Astrocyte of the spinal cord (primary cell): Measurements from ENCODE around the gene EWSR1.
"Not testable (repeated sequence)": the region's sequence is repeated elsewhere in the genome, so short reads cannot be mapped to it uniquely, and the experiment has no call there.

ENCODE experiments used
- DNase-seq: peaks from one replicate; pipeline ENCODE4 v3.0.0; 2011; ENCODE audit warnings: low read depth, low spot score
- H3K4me3 ChIP-seq: 2 replicates; pipeline ENCODE4 v1.5.1; 2011; ENCODE audit warnings: low read depth, mild to moderate bottlenecking, low read length, moderate library complexity
- in situ Hi-C: cut with HindIII; loops from 2 replicates; pipeline ENCODE4 v1.10.0; 2017; ENCODE audit warnings: low sequenced_read_pairs
- TF ChIP-seq, protein P1 (sequence below): IDR thresholded peaks from 2 replicates; pipeline ENCODE4 v1.5.1; 2012; ENCODE audit warnings: low read depth, mild to moderate bottlenecking, low read length, inconsistent platforms

EWSR1 gene

DNA sequence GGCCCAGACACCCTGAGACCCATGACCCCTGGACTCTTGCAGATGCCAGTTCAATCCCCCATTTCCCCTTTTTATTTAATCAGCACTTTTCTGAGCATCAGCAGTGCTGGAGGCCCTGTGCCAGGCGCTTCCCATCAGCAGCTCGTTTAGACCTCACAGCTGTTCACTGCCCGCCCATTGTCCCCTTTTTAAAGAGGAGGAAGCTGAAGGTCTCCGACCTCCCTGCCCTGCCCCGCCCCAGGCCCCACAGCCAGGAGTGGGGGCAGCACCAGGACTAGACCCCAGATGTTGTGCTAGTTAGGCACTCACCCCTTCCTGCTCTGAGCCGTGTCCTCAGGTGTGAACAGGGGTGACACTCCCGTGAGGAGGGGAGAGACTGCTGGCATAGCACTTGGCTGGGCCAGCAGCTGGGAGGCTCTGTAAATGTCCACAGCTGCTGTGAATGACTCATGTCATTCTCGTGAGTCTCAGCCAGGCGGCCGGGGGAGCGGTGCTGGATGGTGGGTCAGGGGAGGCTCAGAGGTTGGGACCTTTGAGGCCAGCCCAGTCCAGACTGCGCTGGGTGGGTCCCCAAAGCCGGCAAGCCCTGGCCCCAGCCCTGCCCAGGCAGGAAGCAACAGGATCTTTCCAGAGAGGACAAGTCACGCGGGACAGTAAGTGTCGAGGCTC lies 42.5 kb upstream of the EWSR1 start:
- H3K4me3 ChIP-seq: no peak overlapping the region
- TF ChIP-seq, protein P1, sequence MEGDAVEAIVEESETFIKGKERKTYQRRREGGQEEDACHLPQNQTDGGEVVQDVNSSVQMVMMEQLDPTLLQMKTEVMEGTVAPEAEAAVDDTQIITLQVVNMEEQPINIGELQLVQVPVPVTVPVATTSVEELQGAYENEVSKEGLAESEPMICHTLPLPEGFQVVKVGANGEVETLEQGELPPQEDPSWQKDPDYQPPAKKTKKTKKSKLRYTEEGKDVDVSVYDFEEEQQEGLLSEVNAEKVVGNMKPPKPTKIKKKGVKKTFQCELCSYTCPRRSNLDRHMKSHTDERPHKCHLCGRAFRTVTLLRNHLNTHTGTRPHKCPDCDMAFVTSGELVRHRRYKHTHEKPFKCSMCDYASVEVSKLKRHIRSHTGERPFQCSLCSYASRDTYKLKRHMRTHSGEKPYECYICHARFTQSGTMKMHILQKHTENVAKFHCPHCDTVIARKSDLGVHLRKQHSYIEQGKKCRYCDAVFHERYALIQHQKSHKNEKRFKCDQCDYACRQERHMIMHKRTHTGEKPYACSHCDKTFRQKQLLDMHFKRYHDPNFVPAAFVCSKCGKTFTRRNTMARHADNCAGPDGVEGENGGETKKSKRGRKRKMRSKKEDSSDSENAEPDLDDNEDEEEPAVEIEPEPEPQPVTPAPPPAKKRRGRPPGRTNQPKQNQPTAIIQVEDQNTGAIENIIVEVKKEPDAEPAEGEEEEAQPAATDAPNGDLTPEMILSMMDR: no peak
- in situ Hi-C loops: no loop called here
- no peak for DNase-seq

DNA sequence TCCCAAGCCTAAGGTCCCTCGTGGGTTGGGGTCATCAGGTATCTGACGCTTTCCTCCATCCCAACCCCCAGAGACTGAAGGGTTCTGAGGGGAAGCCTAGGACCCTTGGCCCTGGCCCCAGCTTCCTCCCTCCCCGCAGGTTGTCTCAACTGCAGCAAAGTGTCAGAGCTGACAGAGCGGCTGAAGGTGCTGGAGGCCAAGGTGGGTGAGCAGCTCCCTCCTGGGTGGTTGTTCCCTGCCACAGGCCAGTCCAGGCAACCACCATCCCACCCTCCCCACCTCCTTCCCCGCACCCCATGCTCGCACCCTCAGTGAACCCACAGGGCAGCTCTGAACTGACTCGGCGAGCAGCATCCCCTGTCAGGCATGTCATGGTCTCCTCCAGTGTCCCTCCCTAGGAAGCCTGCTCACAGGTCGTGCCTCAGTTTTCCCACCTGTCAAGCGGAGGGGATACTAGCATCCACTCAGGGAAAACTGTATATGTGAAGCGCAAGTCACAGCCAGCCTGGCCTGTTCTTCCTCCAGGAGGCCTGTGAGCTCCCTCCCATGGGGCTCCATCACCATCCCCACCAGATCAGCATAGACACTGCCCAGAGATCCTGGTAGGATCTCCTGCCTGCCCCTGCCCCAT lies 41.6 kb upstream of the EWSR1 start:
- TF ChIP-seq, protein P1: no peak
- in situ Hi-C loops: no loop called here
- DNase-seq: no peak
- no peak overlapping the region for H3K4me3 ChIP-seq

DNA sequence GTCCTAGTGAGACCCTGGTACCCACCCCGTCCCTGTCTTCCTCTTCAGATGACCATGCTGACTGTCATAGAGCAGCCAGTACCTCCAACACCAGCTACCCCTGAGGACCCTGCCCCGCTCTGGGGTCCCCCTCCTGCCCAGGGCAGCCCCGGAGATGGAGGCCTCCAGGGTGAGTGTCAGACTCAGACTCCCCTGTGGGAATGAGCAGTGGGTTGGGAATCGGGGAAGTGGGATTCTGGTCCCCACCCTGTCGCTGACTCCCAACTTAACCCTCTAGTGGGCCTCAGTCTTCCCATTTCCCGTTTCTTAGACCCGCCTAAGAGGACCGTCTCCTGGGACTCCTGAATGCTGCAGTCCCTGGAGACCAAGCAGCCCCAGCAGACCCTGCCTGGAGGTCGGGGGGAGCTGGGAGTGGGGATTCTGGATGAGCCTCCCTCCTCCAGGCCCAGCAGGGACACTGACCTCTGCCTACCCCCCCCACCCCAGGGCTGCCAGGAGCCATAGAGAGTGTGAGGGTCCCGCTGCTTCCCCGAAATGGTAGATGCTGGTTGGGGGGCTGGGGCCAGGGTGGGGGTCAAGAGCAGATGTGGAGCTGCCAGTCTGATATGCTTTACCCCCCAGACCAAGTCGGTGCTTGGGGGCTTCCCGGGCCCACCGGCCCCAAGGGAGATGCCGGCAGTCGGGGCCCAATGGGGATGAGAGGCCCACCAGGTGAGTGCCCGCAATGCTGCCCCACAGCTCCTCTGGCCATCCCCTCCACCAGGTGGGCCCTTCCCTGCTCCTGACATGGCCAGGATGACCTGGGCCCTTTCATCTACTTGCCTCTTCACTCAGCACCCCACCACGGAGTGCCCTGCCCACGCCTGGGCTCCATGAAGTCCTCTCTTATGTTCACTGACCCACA lies 36.8 kb upstream of the EWSR1 start:
- DNase-seq: no peak
- H3K4me3 ChIP-seq: no peak overlapping the region
- TF ChIP-seq, protein P1: no peak
- in situ Hi-C loops: no loop called here

DNA sequence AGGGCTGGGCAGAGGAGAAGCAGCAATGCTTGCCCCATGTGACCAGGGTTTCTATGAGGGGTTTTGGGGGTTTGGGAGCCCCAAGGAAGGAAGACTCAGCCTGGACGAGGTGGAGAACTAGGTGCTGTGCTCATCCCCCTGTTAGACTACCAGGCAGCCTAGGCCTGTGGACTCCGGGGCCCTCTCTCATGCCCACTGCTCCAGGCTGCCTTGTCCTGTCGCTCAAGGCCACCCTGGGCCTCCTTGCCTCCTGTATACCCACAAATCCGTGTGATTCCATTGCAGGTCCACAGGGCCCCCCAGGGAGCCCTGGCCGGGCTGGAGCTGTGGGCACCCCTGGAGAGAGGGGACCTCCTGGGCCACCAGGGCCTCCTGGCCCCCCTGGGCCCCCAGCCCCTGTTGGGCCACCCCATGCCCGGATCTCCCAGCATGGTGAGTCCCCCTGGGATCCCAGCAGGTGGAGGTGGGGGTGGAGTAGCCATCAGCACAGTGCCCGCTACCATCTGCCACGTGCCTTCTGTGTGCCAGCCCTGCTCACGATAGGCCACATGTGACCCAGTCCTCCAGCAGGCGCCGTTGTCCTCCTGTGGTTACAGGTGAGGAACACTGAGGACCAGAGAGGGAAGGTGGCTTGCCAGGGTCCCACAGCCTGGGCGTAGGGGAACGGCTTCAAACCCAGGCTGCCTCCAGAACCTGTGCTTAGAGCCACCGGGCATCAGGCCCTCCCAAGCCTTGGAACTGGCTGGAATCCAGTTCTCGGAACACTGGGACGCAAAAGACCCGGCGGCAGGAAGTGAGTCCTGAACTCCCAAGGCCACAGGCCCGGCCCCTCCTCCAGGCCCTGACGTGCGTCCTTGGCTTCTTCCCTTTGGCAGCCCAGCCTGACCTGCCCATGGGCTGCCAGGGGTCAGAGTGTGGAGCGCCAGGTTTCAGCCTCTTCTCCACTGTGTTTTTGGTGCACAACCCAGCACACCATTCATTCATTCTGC lies 35.8 kb upstream of the EWSR1 start:
- in situ Hi-C loops: no loop called here
- TF ChIP-seq, protein P1: no peak
- DNase-seq: no peak
- no peak overlapping the region for H3K4me3 ChIP-seq

DNA sequence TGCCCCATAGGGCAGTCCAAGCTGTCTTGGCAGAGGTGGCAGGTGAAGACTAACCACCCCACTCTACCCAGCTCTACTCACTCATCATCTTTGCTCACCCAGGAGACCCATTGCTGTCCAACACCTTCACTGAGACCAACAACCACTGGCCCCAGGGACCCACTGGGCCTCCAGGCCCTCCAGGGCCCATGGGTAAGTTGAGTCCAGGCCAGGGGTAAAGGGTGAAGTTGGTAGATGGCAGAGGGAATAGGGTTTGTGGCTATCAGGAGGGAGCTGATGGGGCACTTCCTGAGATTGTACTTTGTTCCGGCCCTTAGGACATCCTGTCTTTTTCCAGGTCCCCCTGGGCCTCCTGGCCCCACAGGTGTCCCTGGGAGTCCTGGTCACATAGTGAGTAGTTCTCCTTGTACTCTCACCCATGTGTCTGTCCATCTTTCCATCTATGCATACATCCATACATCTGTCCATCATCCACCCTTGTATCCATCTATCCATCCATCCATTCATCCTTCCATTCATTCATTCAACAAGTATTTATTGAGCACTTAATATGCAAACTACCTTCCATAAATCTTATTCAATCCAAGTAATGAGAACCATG lies 34.7 kb upstream of the EWSR1 start:
- TF ChIP-seq, protein P1: no peak
- no peak for DNase-seq
- no peak overlapping the region for H3K4me3 ChIP-seq
- in situ Hi-C loops: no loop called here

DNA sequence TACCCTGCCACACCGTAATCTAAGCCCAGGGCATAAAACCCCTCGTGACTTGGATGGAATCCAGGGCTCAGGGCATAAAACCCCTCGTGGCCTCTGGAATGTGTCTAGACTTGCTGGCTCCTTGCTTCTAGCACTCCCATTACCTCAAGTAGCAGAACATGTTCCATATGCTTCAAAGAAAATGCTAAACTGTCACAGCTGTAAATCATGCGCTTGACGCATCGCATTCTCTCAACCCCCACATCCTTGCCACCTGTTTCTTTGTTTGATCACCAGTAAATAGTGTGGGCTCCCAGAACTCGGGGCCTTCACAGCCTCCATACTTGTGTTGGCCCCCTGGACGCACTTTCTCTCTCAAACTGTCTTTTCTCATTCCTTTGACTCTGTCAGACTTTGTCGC lies 27.6 kb upstream of the EWSR1 start:
- in situ Hi-C loops, DNase-seq, H3K4me3 ChIP-seq: not testable (repeated sequence)
